ENCODE results near the gene PCSK5.

The PCSK5 gene

DNA sequence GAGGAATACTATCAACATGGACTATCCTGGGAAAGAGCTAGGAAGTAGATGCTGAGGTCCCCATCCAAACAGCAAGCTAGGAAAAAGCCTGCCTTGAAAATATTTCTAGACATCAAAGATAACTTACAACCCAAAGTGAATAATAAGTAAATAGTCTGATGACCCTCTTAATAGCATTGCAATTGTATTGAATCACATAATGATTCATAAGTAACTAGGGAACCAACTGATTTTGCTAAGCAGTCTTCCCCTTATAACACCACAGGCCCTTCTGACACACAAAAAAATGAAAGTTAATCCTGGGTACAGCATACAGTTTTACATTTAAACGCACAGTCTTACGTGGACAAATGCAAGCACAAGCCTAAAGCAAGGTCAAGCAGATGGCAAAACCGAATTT is 304.4 kb downstream of the PCSK5 start:
- intact Hi-C loops (cut with DNase I): no loop called here
- DNase-seq: no peak

GRCh38 chr9:76198336-76198735 is 307.9 kb downstream of the PCSK5 start:
- no peak for DNase-seq

GRCh38 chr9:76200315-76200714 is 309.8 kb downstream of the PCSK5 start:
- intact Hi-C loops (cut with DNase I): no loop called here

More at GRCh38 chr9:76198336-76198735, 307.9 kb downstream of the PCSK5 start:
- intact Hi-C loops (cut with DNase I): no loop called here

DNA sequence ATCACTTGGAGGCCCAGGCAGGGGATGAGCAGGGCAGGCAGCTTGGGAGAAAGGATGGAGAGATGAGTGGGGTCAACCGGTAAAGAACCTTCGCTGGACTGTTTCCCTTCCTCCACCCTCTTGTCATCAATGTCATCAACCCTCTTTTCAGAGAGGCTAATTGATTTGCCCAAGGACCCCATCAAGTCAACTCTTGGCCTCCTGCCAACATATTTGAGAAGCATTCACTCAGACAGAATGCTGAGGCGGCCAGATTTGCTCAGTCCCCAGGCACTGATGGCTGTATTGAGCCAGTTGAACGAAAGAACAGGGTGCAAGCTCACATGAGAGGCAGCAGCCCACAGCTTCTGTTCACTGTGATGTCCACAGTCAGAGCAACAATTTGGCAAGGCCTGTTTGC is 310.3 kb downstream of the PCSK5 start:
- no peak for DNase-seq
- intact Hi-C loops (cut with DNase I): no loop called here

More at GRCh38 chr9:76200315-76200714, 309.8 kb downstream of the PCSK5 start:
- DNase-seq: no peak

DNA sequence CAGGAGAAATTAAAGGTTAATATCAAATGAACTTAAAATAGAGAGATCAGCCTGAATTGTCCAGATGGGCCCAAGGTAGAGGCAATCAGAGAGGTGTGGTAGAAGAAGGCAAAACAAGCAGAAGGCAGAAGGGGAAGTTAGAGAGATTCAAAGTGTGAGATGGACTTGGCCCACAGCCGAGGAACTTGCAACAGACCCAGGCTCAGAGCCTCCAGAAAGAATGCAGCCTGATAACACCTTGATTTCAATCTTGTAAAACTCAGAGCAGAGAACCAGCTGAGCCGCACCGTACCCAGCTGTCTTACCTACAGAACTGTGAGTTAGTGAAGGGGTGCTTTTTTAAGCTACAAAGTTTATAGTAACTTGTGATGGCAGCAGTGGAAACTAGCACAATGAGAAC is 312.9 kb downstream of the PCSK5 start:
- DNase-seq: no peak
- intact Hi-C loops (cut with DNase I): no loop called here

GRCh38 chr9:76206821-76207220 is 316.3 kb downstream of the PCSK5 start:
- intact Hi-C loops (cut with DNase I): no loop called here
- no peak for DNase-seq

- intact Hi-C loops (cut with DNase I): no loop called here
- DNase-seq: no peak
Measured at GRCh38 chr9:76213751-76214150, 323.3 kb downstream of the PCSK5 start.

- no peak for DNase-seq
- intact Hi-C loops (cut with DNase I): no loop called here
Measured at GRCh38 chr9:76215066-76215465, 324.6 kb downstream of the PCSK5 start.

DNA sequence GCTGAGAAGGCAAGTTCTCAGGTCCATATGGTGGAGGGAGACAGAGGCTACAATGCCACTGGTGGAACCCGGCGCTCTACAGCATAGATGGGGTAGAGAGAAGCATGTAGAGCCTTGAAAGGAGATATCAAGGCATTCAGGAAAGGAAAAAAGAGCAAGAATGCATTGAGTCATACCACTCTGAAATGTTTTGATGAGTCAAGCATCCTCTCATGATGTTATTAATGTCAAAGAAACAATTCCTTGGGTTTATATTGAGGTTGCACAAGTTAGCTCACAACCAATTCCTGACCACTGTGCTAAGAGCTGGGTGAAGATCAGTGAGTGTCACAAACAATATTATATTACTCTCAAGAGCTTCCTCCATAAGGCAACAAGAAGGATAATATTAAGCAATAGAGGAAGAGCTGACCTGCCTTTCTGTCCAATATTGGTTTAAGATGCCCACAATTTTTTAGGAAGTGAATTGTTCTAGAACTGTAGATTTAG is 325.7 kb downstream of the PCSK5 start:
- intact Hi-C loops (cut with DNase I): no loop called here
- DNase-seq: no peak

DNA sequence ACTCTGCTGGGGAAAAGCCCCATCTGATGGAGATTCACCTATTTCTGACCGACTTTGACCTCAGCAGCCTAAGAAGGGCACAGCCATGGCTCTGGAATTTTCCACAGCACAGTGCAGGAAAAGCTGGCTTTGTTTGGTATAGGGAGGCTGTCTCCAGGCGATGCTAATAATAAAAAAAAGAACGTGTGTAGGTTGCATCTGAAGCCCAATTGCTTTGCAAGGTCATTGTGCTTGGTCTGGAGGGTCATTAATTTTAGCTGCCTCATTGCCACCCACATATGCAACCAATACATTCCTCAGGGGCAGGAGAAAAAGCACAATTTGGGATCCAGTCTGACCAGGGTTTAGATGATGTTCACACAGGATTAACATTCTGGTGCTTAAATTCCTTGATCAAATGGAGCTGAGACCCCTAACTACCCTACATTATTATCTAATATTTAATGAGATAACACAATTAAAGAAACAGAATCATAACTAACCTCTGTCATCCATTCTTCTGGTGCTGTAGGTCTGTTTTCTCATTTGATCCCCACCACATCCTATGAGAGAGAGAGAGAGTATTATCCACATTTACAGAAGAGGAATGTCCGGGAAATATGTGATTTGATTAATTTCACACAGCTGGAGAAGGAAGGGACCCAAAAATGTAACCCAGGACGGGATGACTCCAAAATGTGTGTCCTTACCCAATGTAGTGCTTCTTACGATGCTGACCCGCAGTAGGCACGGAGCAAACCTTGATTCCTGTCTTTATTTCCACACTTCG is 327.8 kb downstream of the PCSK5 start:
- intact Hi-C loops (cut with DNase I): no loop called here
- no peak for DNase-seq

GRCh38 chr9:76218886-76219445 is 328.5 kb downstream of the PCSK5 start:
- no peak for DNase-seq
- intact Hi-C loops (cut with DNase I): no loop called here

GRCh38 chr9:76219560-76220151 is 329.2 kb downstream of the PCSK5 start:
- intact Hi-C loops (cut with DNase I): no loop called here
- no peak for DNase-seq

- no peak for DNase-seq
- intact Hi-C loops (cut with DNase I): no loop called here
Measured at GRCh38 chr9:76221423-76221822, 330.9 kb downstream of the PCSK5 start.

GRCh38 chr9:76223749-76224340 is 333.4 kb downstream of the PCSK5 start:
- intact Hi-C loops (cut with DNase I): no loop called here
- no peak for DNase-seq

DNA sequence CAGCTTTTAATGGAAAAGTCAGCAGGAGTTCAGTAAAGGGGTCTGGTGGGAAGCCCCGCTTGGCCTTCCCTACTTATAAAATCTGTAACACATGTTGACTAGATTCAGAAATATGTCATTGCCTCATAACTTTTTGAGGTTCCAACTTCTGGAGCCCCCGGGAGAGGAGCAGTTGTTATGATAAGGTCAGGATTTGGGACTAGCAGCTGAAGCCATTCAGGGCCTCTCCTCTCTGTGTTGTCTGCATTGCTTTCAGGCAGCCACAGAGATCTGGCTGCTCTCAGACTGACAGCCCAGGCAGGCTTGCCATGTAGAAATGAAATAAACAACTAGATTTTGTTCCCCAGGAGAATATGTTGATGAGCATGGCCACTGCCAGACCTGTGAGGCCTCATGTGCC is 336.7 kb downstream of the PCSK5 start:
- DNase-seq: no peak
- intact Hi-C loops (cut with DNase I): no loop called here

DNA sequence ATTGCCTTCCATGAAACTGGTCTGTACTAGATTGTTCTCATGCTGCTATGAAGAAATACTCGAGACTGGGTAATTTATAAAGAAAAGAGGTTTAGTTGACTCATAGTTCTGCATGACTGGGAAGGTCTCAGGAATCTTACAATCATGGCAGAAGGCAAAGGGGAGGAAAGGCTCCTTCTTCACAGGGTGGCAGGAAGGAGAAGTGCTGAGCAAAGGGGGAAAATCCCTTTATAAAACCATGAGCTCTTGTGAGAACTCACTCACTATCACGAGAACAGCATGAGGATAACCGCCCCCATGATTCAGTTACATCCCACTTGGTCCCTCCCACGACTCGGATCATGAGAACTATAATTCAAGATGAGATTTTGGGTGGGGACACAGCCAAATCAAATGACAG is 340.5 kb downstream of the PCSK5 start:
- intact Hi-C loops (cut with DNase I): no loop called here
- no peak for DNase-seq

DNA sequence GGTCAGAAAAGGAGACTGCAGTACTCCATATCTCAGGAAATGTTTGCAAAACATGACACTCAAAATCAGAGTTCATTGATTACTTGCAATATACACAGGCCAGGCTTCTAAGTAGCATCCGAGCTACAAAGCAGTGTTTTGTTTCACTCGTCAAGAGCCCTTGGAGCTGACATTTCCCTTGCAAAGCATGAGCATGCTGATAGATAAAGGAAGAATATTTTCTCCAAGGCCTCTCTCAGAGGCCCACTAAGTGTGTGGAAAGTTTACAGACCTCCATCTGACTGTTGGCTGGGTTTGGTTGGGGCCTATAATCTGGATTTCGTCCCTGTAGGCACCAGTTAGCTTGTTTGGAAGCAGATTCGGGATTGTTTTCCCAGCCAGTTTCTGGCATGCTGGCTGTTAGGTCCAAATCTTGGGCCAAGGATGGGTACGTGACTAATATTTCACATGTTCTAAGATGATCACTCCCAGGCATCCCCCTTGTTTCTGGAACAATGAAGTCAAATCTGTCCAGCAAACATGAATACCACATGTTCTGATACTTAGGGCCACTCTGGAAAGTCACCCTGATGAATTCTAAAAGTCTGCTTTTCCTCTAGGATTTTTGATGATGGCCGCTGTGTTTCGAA is 342.5 kb downstream of the PCSK5 start:
- intact Hi-C loops (cut with DNase I): no loop called here
- DNase-seq: no peak

- intact Hi-C loops (cut with DNase I): no loop called here
- no peak for DNase-seq
Measured at GRCh38 chr9:76240578-76240977, 350.1 kb downstream of the PCSK5 start.

GRCh38 chr9:76245518-76245917 is 355.0 kb downstream of the PCSK5 start:
- intact Hi-C loops (cut with DNase I): no loop called here
- DNase-seq: no peak

GRCh38 chr9:76246680-76247079 is 356.2 kb downstream of the PCSK5 start:
- no peak for DNase-seq
- intact Hi-C loops (cut with DNase I): no loop called here

All from head of caudate nucleus (tissue), 42 donors.